GM21529 (cell line): Measurements from ENCODE around the gene LSM14B.

Source experiments
- ATAC-seq: cut with Tn5 transposase; IDR thresholded peaks from one replicate; pipeline ENCODE4 v1.9.1; 2021; ENCODE audit not compliant: unreplicated experiment

Gene LSM14B

DNA sequence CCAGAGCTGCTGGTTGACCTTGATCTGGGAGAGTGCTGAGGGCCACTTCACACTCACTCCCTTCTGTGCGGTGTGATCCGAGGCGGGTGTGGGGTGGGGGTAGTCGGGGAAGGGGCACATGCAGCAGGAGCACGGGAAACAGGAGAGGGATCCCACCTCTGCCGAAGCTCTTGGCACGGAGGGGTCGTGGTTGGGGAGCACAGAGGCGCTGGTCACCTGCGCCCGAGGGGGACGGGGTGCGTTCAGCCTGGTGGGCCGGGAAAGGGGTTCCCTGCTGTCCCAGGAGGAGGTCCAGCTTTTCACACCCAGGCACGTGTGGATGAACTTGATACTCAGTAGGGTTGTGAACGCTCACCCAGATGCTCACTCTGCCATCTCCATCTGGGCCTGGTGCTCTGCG is 38.6 kb downstream of the LSM14B start:
- ATAC-seq, result no peak

DNA sequence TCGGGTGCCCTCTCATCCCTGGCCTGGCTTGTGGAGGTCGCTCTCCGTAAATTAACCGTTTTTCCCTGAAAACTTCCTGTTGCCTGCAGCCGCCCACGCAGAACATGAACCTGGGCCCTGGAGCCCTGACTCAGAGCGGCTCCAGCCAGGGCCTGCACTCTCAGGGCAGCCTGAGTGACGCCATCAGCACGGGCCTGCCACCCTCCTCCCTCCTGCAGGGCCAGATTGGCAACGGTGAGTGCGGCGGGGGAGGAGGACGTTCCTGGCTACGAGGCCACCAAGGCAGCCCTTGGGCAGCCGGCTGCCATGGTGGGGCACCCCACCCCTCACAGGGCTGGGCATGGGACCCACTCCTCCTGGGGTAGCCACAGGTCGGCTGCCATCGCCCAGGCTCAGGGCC is 39.1 kb downstream of the LSM14B start:
- no peak for ATAC-seq

DNA sequence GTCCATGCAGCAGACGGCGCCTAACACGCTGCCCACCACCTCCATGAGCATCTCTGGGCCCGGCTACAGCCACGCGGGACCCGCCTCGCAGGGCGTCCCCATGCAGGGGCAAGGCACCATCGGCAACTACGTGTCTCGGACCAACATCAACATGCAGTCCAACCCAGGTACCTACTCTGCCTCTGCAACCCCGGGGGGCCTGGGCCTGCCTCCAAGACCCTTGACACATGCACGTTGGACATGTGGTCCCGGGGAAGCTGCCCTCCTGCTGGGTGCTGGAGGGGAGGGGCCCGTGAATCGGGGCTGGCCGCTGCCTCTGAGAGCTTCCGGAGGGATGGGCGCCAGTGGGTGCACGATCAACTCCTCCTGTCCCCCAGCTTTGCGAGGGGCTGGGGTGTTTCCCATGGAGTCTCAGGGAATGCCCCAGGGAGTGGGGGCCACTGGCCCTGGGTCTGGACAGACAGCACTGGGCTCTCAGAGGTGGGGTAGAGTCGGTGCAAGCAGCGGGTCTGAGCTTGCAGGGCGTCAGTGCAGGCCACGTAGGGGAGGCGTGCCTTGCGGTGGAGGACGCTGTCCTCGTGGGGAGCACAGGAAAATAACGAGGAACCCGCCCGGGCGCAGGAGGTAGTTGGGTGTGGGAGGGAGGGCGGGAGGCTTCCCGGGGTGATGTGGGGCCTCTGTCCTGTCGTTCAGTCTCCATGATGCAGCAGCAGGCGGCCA is 40.6 kb downstream of the LSM14B start:
- ATAC-seq, result no peak

DNA sequence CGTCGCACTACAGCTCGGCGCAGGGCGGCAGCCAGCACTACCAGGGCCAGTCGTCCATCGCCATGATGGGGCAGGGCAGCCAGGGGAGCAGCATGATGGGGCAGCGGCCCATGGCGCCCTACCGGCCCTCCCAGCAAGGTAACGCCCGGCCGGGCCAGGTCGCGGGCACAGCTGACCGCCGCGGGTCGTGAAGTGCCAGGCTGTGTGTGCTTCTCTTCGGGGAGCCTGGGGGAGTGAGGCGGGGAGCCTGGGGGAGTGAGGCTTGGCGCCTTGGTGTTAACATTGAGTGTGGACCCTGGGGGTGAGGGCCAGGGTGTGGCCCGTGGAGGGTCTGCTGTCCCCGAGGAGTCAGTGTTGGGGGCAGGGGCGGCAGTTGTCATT is 41.2 kb downstream of the LSM14B start:
- no peak for ATAC-seq

DNA sequence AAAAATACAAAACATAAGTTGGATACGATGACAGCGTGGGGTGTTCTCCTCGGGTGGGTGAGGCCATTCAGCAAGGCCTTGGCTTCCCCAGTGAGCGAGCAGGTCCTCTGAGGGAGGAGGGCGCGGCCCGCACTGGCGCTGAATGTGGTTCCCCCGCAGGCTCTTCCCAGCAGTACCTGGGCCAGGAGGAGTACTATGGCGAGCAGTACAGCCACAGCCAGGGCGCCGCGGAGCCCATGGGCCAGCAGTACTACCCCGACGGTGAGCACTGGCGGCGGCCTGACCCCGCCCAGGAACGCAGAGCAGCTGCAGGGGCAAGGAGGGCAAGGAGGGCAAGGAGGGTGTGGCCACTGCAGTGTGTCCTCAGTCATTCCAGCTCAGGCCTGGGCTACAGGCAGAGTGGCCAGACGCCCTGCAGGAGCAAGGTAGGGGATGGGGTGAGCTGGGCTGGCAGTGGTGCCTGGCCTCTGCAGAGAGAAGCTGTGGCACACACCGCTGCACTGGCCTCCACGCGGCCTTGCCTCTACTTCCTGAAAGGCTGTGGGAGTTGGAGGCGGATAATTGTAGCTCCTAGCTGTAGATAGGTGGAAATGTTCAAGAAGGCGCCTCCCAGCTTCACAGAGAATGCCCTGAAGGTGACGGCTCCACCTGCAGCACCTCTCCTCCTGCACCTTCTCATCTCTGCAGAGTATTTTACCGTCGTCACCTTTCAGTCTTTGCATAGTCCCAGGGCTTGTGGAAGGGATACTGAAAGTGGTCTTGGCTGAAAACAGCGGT is 41.9 kb downstream of the LSM14B start:
- no peak for ATAC-seq

DNA sequence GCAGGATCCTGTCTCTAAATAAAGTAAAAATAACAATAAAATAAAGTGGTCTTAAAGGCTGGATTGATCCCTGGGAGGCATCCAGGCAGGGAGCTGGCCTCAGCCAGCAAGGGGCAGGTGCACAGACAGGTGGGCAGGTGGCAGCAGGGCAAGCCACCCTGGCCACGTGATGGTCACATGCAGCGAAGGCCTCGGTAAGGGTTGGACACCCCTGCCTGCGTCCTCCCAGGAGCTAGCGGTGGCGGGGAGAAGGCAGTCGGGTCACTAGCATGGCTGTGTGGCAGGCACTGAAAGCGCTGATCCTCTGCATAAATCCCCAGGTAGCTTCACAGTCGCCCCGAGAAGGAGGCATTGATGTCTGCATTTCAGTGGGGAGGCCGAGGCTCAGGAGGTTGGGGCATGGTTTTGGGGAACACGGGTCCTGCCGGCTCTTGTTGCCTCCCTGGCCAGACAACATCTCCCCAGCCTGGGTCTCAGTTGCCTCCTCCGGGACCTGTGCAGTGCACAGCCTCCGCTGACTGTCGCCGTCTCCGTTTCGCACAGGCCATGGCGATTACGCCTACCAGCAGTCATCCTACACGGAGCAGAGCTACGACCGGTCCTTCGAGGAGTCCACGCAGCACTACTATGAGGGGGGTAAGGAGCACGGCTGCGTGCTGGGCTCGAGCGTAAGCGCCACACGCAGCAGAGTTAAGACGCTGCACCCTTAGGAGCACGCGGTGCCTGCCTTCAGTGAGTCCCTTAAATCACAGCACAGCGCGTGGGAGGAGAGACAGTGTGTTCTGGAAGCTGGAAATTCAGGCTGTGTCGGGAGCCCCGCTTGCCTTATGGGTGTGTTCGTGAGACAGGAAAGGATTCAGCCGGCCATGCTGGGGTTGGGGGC is 42.8 kb downstream of the LSM14B start:
- ATAC-seq, result no peak

DNA sequence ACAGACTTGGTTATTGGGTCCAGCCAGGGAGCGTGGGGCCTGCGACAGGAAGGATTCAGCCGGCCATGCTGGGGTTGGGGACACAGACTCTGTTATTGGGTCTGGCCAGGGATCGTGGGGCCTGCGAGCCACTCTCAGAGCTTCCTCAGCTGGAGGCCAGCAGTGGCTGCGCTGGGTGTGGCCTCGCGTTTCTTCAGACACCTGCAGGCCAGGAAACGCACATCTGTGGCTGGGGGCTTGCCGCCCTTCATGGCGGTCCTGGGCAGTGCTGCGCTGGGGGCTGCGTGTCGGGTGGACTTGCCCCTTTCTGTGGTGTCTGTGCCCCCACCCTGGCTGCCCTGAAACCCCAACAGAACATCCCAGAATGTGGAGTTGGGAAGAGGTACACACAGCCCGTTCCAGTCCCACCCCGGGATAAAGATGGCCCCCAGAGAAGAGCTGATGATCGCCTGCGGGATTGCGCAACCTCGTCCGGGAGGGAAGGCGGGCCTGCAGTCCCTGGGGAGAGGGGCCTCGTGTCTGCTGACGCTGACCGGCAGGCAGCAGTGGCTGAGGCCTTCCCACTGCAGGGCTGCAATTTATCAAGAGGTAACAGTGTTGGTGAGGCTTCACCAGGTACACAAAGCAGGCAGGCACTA is 43.6 kb downstream of the LSM14B start:
- no peak for ATAC-seq

DNA sequence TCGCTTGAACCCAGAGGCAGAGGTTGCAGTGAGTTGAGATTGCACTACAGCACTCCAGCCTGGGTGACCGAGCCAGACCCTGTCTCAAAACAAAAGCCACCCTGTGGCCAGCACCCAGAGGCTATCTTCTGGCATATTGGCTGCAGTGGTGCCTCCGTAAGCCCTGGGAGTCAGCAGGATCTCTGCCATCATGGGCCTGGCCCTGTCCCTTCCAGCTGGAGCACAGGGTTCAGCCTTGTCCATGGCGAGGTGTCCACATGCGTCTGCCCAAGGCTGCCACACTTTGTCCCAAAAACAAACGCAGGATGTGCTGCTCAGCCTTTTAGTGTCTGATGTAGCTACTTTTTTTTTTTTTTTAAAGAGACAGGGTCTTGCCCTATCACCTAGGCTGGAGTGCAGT is 45.2 kb downstream of the LSM14B start:
- ATAC-seq, result no peak

DNA sequence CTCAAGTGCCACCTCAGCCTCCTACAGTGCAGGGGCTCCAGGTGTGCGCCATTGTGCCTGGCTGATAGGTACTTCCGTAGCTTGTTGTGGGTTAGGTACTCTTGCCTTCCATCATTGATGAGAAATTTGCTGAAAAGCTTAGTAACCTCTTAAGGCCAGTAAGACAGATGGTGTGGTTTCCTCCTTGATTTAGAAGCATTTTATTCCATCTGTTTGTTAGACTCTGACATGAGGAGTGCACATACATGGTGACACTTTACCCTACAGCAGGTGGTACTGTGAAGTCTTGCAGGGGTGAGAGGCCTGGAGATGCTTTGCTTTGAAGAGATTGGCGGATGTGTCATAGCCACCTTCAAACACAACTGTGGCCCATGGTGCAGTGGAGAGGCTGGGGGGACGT is 45.8 kb downstream of the LSM14B start:
- no peak for ATAC-seq

DNA sequence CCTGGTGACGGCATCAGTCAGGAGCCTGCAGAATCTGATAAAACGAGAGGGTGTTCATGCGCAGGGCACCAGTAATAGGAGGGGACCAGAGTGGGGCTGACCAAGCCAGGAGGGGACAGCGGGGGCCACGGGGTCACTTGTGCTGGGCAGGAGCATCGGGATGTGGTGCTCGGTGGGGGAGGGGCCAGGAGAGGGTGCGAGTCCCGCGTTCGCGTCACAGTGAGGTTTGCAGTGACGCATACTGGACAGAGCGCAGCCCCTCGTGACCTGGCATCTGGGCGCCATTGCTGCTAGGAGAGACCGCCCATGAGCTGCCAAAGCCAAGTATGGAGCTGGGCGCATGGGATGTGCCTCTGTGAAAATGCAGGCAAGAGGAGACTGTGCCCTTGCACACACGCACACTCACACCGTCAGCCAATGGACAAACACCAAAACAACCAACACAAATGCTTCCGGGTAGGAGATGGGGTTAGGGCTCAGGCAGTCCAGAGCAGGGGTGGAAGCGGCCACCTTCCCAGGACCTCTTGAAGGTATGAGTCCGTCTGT is 46.7 kb downstream of the LSM14B start:
- ATAC-seq, result no peak

DNA sequence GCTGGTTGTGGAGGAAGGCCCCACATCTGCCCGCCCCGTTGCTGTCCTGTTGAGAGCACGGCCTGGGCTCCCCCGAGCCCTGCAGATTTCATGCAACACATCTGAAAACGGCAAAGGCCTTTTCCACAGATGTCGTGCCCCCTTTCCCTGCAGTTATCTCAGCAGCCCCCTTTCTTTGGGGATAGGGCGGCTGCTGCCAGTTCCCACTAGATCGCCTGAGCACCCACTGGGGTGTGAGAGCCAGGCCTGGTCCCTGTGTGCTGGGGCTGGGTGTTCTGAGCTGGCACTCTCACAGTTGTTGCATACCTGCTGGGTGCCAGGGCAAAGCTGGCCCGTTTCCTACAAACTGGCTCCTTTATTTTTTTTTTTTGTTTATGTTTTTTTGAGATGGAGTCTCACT is 48.3 kb downstream of the LSM14B start:
- ATAC-seq, result no peak

DNA sequence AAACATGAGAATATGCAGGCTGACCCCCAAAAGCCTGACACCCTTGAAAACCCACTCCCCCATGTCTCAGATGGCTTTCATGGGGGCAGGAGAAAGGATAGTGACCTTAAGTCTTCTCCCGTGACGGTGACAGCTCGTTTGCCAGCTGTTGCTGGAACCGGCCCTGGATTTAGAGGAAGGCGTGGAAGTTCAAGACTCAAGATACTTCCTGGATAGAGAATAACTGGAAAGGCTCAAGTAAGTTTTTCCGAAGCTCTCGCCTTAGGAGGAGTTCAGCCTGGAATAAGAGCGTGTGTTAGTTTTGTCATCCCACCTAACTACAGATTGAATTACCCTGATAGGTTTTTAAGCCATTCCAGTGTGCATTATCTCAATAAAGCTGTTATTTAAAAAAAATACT is 49.0 kb downstream of the LSM14B start:
- ATAC-seq, result no peak

DNA sequence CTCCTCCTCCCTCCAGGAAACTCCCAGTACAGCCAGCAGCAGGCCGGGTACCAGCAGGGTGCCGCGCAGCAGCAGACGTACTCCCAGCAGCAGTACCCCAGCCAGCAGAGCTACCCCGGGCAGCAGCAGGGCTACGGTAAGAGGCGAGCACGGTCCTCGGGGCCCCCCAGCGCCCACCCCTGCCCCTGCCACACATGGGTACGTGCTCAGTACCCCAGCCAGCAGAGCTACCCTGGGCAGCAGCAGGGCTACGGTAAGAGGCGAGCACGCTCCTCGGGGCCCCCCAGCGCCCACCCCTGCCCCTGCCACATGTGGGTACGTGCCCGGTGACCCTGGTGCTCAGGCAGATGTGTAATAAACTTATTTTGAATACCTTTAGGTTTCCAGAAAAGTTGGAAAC is 50.4 kb downstream of the LSM14B start:
- ATAC-seq, result no peak

DNA sequence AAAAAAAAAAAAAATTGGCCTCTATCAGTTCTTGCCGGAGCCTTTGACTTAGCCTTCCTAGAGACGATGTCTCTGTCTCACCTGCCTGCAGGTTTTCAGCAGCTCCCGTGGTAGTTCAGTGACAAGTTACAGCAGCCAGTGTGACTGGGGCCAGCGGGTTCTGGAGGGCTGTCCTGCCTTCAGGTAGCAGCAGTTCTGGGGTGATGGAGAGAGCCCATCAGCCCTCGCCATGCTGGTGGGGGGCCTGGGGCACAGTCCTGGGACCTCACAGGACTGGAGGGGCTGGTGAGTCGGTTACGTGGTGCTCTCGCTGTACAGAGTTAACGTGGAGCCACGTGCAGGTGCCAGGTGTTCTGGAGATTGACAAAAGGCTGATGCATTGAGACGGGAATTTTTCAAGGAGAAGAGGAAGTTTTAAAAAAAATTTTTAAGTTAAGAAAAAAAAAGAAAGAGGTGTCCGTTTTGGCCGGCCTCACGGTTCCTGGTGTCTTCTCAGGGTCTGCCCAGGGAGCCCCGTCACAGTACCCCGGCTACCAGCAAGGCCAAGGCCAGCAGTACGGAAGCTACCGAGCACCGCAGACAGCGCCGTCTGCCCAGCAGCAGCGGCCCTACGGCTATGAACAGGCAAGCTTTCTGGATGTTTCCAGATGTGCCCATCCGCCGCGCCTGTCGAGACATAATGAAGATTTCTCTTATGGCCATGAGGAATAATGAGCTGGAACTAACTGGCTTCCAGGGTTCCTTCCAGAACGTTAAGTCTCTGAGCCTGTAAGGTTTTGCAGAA is 51.9 kb downstream of the LSM14B start:
- no peak for ATAC-seq

DNA sequence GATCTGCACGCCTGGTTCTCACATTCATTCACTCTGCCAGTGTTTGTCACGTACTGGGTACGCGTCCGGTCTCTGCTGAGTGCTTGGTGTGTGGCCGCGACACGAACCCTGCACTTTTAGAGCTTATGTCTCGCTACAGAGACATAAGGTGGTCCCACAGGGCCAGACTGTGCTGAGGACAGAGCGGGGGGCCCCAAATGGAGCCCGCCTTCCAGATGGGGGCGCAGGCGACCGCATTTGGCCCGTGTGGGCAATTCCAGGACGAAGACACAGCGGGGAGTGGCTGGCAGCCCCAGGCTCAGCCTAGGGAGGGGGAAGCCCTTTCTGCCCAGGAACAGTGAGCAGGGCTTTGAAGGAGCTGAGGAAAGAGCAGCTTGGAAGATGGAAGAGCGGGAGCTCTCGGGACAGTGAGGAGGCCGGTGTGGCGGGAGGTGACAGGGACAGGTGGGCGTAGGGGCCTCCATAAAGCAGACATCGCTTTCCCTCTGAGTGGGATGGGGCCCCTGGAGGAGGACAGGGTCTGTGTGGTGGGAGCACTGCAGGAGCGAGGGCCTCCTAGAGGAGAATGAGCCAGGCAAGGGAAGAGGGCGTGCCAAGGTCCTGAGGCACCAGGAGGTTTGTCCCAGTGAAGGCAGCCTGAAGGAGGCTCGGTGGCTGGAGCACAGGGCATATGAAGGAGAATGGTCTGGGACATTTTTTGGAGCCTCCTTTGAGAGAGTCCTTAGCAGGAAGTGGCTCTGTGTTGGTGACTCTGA is 52.8 kb downstream of the LSM14B start:
- ATAC-seq, result no peak

DNA sequence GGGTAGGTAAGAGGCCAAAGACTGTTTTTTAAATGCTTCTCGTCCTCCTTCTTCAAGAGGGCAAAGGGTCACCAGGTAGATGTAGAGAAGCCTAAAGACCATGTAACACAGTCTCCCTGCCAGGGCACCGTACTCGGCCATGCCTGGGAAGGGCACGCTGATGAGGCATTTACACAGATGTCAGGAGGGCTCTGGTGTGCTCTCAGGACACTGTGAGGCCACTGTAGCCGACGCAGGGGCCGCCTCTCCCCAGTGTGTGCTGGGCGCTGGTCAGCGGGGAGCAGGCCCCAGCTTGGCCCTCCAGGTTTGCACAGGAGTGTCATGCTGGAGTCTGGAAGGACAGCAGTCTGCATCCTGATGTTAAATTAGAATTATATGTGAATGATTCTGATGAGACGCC is 53.4 kb downstream of the LSM14B start:
- no peak for ATAC-seq

DNA sequence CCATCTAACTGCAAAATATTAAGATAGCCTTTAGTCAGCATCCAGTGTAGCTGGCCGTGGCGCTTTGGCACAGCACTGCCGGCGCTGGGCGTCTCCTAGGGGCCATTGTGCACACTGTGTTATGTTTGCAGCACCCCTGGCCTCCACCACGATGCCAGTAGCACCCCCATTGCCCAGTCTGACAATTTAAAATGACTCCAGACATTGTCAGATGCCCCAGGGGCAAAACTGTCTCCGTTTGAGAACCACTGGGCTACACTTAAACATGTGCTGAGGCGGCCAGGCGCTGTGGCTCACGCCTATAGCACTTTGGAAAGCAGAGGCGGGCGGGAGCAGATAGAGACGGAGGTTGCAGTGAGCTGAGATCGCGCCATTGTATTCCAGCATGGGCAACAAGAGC is 54.6 kb downstream of the LSM14B start:
- no peak for ATAC-seq

DNA sequence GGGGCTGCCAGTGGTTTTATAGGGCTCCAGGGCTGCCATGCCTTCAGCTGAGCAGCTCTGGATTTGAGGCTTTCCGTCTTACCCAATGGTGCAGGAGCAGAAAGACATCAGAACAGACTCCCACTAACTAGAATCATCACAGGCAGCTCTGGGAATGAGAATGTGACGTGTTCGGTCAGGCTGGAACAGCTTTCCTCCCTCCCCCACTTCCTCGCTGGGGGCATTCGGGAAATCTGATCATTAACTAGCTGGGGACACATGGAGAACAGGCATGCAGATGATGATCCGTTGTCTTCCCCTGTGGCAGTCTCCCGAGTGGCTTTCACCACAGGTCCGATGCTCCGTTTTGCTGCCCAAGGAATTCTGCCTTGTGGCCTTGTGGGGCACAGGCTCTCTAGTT is 55.0 kb downstream of the LSM14B start:
- no peak for ATAC-seq

DNA sequence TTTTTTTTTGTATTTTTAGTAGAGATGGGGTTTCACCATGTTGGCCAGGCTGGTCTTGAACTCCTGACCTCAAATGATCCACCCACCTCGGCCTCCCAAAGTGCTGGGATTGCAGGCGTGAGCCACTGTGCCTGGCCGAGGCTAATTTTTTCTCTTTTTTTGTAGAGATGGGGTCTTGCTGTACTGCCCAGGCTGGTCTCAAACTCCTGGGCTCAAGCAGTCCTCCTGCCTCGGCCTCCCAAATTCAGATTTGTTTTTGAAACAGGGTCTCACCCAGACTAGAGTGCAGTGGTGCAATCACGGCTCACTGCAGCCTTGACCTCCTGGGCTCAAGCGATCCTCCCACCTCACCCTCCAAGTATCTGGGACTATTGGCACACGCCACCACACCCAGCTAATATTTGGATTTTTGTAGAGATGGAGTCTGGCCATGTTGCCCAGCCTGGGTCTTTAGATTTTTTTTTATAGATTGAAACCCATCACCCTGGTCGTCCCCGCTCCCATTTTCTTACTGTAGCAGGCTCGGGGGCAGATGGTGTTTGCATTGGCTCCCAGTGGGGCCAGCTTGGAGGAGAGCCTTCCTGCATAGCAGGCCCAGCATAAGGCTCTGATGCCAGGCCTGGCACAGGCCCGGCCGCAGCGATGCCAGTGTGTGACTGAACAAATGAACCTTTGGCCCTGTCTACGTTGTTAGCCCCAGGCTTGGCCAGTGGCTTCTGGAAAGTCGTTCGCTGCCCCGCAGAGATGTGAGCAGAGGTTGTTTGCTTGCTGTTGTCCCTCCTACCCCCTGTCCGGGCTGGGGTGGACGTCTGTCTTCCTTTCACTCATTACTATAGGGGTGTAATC is 56.3 kb downstream of the LSM14B start:
- no peak for ATAC-seq
